H1 (cell line): Measurements from ENCODE around the gene DDX19B. TPM values are rescaled to one million over a fixed set of nuclear protein-coding genes. Genes with fewer than 3 reads are reported as not detected.
A peak's percentile ranks its signal among the peaks of the same experiment; 100 is the strongest.

Source experiments
- CTCF ChIA-PET: fragments of 300-600 bp; sonication (Branson Sonifier 250); formaldehyde crosslinking; loops from one replicate; lab custom pipeline; 2021; ENCODE audit not compliant: partially characterized antibody; lab: Charles Lee
- POLR2A ChIA-PET: fragments of 300-600 bp; sonication (Branson Sonifier 250); formaldehyde crosslinking; loops from one replicate; lab custom pipeline; 2021; ENCODE audit warnings: inconsistent platforms; ENCODE audit not compliant: partially characterized antibody; lab: Charles Lee
- DNase-seq, 2 experiments: peaks; one replicate each; pipeline versions ENCODE4 v3.0.0 to v3.0.0-alpha.2; 2010 to 2022; ENCODE audit warnings: low spot score in 2 of 2, low read depth in 1 of 2, mixed read lengths in 1 of 2
- FAIRE-seq: peaks from 2 replicates; lab custom pipeline; 2011; peaks lifted over from hg19 to GRCh38; lab: Jason Lieb, UNC
- H2AFZ ChIP-seq: 2 replicates; pipeline ENCODE4 v1.8.1; 2012; ENCODE audit warnings: low read length, inconsistent platforms
- H2AK5ac ChIP-seq: 2 replicates; pipeline ENCODE4 v1.6.1; 2013; ENCODE audit warnings: low read depth, low read length
- H2BK120ac ChIP-seq: replicated peaks from 2 replicates; pipeline ENCODE3; 2013; ENCODE audit warnings: low read depth, low read length, inconsistent platforms
- H2BK12ac ChIP-seq: 2 replicates; pipeline ENCODE4 v1.6.1; 2013; ENCODE audit warnings: low read depth, low read length
- H2BK15ac ChIP-seq: 2 replicates; pipeline ENCODE4 v1.6.1; 2013; ENCODE audit warnings: low read length
- H2BK20ac ChIP-seq: 2 replicates; pipeline ENCODE4 v1.6.1; 2013; ENCODE audit warnings: low read length
- H2BK5ac ChIP-seq: 2 replicates; pipeline ENCODE4 v1.6.1; 2013; ENCODE audit warnings: low read depth, low read length
- H3K14ac ChIP-seq: 2 replicates; pipeline ENCODE4 v1.6.1; 2013; ENCODE audit warnings: inconsistent platforms; ENCODE audit not compliant: insufficient read length
- H3K18ac ChIP-seq: 2 replicates; pipeline ENCODE4 v1.6.1; 2013; ENCODE audit warnings: low read length; ENCODE audit errors: extremely low read depth
- H3K23ac ChIP-seq: 2 replicates; pipeline ENCODE4 v1.6.1; 2013; ENCODE audit warnings: inconsistent platforms; ENCODE audit not compliant: insufficient read length
- H3K23me2 ChIP-seq: 2 replicates; pipeline ENCODE4 v1.6.1; 2013; ENCODE audit warnings: low read depth, low read length
- H3K27ac ChIP-seq: 2 replicates; pipeline ENCODE4 v1.6.1; 2011; ENCODE audit warnings: low read depth, low read length, inconsistent platforms
- H3K27me3 ChIP-seq, 4 experiments: replicated peaks in 1 of 4; 1 replicate in 1 of 4; 2 replicates in 3 of 4; pipeline versions ENCODE4 v1.6.1 to v1.8.1; 2011 to 2013; ENCODE audit warnings: low read length in 3 of 4, mild to moderate bottlenecking in 3 of 4, inconsistent platforms in 2 of 4, mixed read lengths in 2 of 4, moderate library complexity in 1 of 4; ENCODE audit not compliant: control insufficient read depth in 3 of 4, insufficient read depth in 3 of 4; ENCODE audit errors: extremely low read depth in 1 of 4
- H3K36me3 ChIP-seq, 4 experiments: 2 replicates each; pipeline versions ENCODE4 v1.6.1 to v1.8.1; 2011 to 2013; ENCODE audit warnings: mild to moderate bottlenecking in 4 of 4, low read length in 3 of 4, moderate library complexity in 2 of 4, control low read depth in 1 of 4, inconsistent platforms in 1 of 4; ENCODE audit not compliant: insufficient read depth in 4 of 4, control insufficient read depth in 2 of 4
- H3K4ac ChIP-seq: replicated peaks from 2 replicates; pipeline ENCODE3; 2013; ENCODE audit warnings: low read length, low read depth, mixed read lengths, inconsistent platforms; ENCODE audit not compliant: insufficient read length
- H3K4me1 ChIP-seq, 4 experiments: replicated peaks in 1 of 4; 1 replicate in 1 of 4; 2 replicates in 3 of 4; pipeline versions ENCODE4 v1.6.1 to v1.8.1; 2011 to 2013; ENCODE audit warnings: low read length in 3 of 4, inconsistent platforms in 2 of 4, mixed read lengths in 1 of 4; ENCODE audit not compliant: insufficient read depth in 4 of 4, control insufficient read depth in 3 of 4
- H3K4me2 ChIP-seq, 2 experiments: 2 replicates each; pipeline versions ENCODE4 v1.6.1 to v1.8.1; 2011 to 2013; ENCODE audit warnings: low read depth in 2 of 2, low read length in 2 of 2, control low read depth in 1 of 2, inconsistent platforms in 1 of 2, mild to moderate bottlenecking in 1 of 2; ENCODE audit not compliant: insufficient read depth in 1 of 2
- H3K4me3 ChIP-seq, 4 experiments: fragments of 200-600, 300-600 bp in 1 of 4; sonication (generic), shearing (Covaris generic), sonication (Bioruptor Twin) in 1 of 4; 2 replicates each; pipeline versions ENCODE4 v1.5.1 to v1.8.1; 2011 to 2016; ENCODE audit warnings: low read length in 4 of 4, low read depth in 3 of 4, control low read depth in 2 of 4, inconsistent platforms in 2 of 4, mild to moderate bottlenecking in 2 of 4, mixed read lengths in 1 of 4, moderate library complexity in 1 of 4; ENCODE audit not compliant: insufficient read depth in 2 of 4; ENCODE audit errors: extremely low read depth in 1 of 4
- H3K56ac ChIP-seq: replicated peaks from 2 replicates; pipeline ENCODE3; 2013; ENCODE audit warnings: low read depth, mild to moderate bottlenecking, mixed read lengths, low read length, inconsistent platforms; ENCODE audit not compliant: insufficient read length
- H3K79me1 ChIP-seq: 2 replicates; pipeline ENCODE4 v1.6.1; 2013; ENCODE audit warnings: low read depth, low read length, control low read depth
- H3K79me2 ChIP-seq, 2 experiments: 2 replicates each; pipeline versions ENCODE4 v1.6.1 to v1.8.1; 2012 to 2013; ENCODE audit warnings: low read length in 2 of 2, mild to moderate bottlenecking in 2 of 2, inconsistent platforms in 1 of 2; ENCODE audit not compliant: insufficient read depth in 2 of 2, control insufficient read depth in 1 of 2
- H3K9ac ChIP-seq, 4 experiments: replicated peaks in 1 of 4; 1 replicate in 1 of 4; 2 replicates in 3 of 4; pipeline versions ENCODE4 v1.6.1 to v1.8.1; 2011 to 2013; ENCODE audit warnings: low read depth in 3 of 4, low read length in 3 of 4, control low read depth in 2 of 4, mild to moderate bottlenecking in 2 of 4, moderate library complexity in 2 of 4, inconsistent platforms in 1 of 4; ENCODE audit errors: extremely low read depth in 1 of 4
- H3K9me3 ChIP-seq, 2 experiments: 2 replicates each; pipeline versions ENCODE4 v1.6.1 to v1.8.1; 2012 to 2013; ENCODE audit warnings: mild to moderate bottlenecking in 2 of 2, moderate library complexity in 2 of 2, control low read depth in 1 of 2, inconsistent platforms in 1 of 2, low read depth in 1 of 2, low read length in 1 of 2, mixed read lengths in 1 of 2; ENCODE audit not compliant: insufficient read depth in 2 of 2
- H4K20me1 ChIP-seq, 2 experiments: replicated peaks in 1 of 2; 2 replicates each; pipeline versions ENCODE3 to v1.8.1; 2011 to 2013; ENCODE audit warnings: inconsistent platforms in 2 of 2, low read length in 2 of 2, mild to moderate bottlenecking in 1 of 2; ENCODE audit not compliant: insufficient read depth in 2 of 2, control insufficient read depth in 1 of 2
- H4K5ac ChIP-seq: 2 replicates; pipeline ENCODE4 v1.6.1; 2013; ENCODE audit warnings: low read length, low read depth, mixed read lengths, inconsistent platforms; ENCODE audit not compliant: insufficient read length
- H4K8ac ChIP-seq: 2 replicates; pipeline ENCODE4 v1.8.0; 2013; ENCODE audit warnings: mild to moderate bottlenecking, moderate library complexity, low read length, inconsistent platforms; ENCODE audit not compliant: insufficient read depth; ENCODE audit errors: extremely low read depth
- H4K91ac ChIP-seq: replicated peaks from 2 replicates; pipeline ENCODE3; 2013; ENCODE audit warnings: low read length, mixed read lengths, inconsistent platforms; ENCODE audit not compliant: insufficient read length
- JUND ChIP-seq: IDR thresholded peaks from 2 replicates; pipeline ENCODE4 v1.6.1; 2011; ENCODE audit warnings: mild to moderate bottlenecking, improper control_type of control experiment, low read length
- POLR2A ChIP-seq, 2 experiments: IDR thresholded peaks; 1 replicate in 1 of 2; 2 replicates in 1 of 2; pipeline ENCODE4 v1.6.1; 2011; ENCODE audit warnings: low read depth in 2 of 2, low read length in 2 of 2, mild to moderate bottlenecking in 2 of 2; ENCODE audit errors: control extremely low read depth in 1 of 2
- WGBS, 2 experiments: shearing (Covaris generic) in 1 of 2; methylation state at CpG; one replicate each; pipeline versions ENCODE4 v1.1.6 to v1.1.7; 2013 to 2015; ENCODE audit warnings: low lambda C conversion rate in 2 of 2, mixed read lengths in 2 of 2, inconsistent platforms in 1 of 2, low coverage in 1 of 2, missing lambda C conversion rate in 1 of 2; ENCODE audit not compliant: insufficient replicate concordance in 2 of 2, insufficient coverage in 1 of 2, insufficient read length in 1 of 2; ENCODE audit errors: extremely low coverage in 1 of 2, missing lambda C conversion rate in 1 of 2; 5-methylcytosine and 5-hydroxymethylcytosine counted together
- polyA plus RNA-seq, 7 experiments: library from polyadenylated mRNA; depleted of rRNA in 3 of 7; stranded (reverse) in 5 of 7; unstranded in 2 of 7; fragments of >200 nt in 5 of 7; fragments of 200-250 nt in 2 of 7; gene quantifications; 1 replicate in 5 of 7; 2 replicates in 1 of 7; 4 replicates in 1 of 7; pipeline versions ENCODE4 v1.2.1 to v1.2.3, GENCODE V29; 2011 to 2013; ENCODE audit warnings: missing spikeins in 2 of 7, mixed read lengths in 2 of 7
- total RNA-seq: library from RNA; stranded (reverse); fragmentation: NEBNext Ultra II Directional; extraction: Animal tissue kit (Norgen Biotek cat#: 25700); gene quantifications from 2 replicates; pipeline ENCODE4 v1.2.1, GENCODE V29; 2021

The DDX19B gene
- total and polyA plus RNA-seq, 2 of the 8 experiments (the other 6 are each of a cell fraction or from before 2014, with no cell fraction given): 40.5 to 42.7 TPM

DNA sequence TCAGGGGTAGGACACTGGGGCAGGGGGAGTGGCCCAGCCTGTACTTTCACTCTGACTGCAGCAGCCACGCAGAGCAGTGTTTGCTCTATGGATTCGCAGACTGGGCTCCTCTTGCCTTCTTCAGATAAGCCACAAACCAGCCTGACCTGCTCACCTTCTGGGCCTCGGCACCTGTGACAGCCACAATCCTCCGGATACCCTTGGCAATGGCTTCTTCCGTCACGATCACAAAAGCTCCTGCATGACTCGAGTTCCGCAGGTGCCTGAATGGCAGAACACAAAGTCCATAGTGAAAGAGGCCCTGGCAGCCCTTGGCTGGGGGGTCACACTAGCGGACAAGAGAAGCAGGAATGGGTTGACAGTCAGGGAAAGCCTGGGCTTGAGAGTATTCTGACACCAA is 43.4 kb upstream of the DDX19B start:
- H3K79me1 ChIP-seq: peaks cover 5% of the 10 kb centered on the region
- no peak overlapping the region for H3K56ac ChIP-seq
- no peak overlapping the region for H2BK5ac ChIP-seq
- no peak overlapping the region for H3K18ac ChIP-seq
- no peak overlapping the region for H2BK120ac ChIP-seq
- no peak overlapping the region for H3K4me3 ChIP-seq
- no peak overlapping the region for H3K4ac ChIP-seq
- H2BK12ac ChIP-seq: no peak overlapping the region
- H3K79me2 ChIP-seq: peaks cover 0 to 4% of the 10 kb centered on the region in 2 experiments; a peak in 1 of 4 replicates
- H2AFZ ChIP-seq: no peak overlapping the region
- 96% methylated on average over 9 of the region's 9 CpGs; no CpG with 5 or more reads in 1 of the 2 experiments for WGBS, 2 experiments
- no peaks in the 10 kb centered on the region for H3K9me3 ChIP-seq
- H4K5ac ChIP-seq: no peak overlapping the region
- no peak overlapping the region for H3K27ac ChIP-seq
- H3K14ac ChIP-seq: no peak overlapping the region
- FAIRE-seq (no peak), DNase-seq (peak in 1 of 2 experiments; percentile 40)
- H2BK15ac ChIP-seq: no peak overlapping the region
- no peak overlapping the region for H4K91ac ChIP-seq
- TF ChIP-seq JUND (no peak), POLR2A (IDR thresholded peaks at IDR 0.05; ENCODE audit: control extremely low read depth in 1 of 2, low read depth in 2 of 2, low read length in 2 of 2) (peak in 1 of 2 experiments; percentile 43; a peak in 1 of 3 replicates)
- CTCF ChIA-PET: interaction anchor here (0.6 to 8.3 kb wide), 5 partner anchors 8 to 93 kb away, joined by 4 to 67 read pairs (median 5); no protein-coding TSS in a partner anchor
- no peak overlapping the region for H2BK20ac ChIP-seq
- H3K4me1 ChIP-seq: no peaks in the 10 kb centered on the region; a peak in 2 of 7 replicates
- POLR2A ChIA-PET: interaction anchor here (6.8 to 12.3 kb wide), 2 partner anchors 7 to 22 kb away, joined by 48 to 414 read pairs; partner anchors contain the start of gene AARS1
- H3K9ac ChIP-seq: no peak overlapping the region
- H3K27me3 ChIP-seq: no peaks in the 10 kb centered on the region
- peaks cover 6 to 20% of the 10 kb centered on the region in 2 experiments for H4K20me1 ChIP-seq
- H4K8ac ChIP-seq: no peak overlapping the region
- no peak overlapping the region for H2AK5ac ChIP-seq
- H3K23me2 ChIP-seq: peaks cover 3% of the 10 kb centered on the region; the same call in 1 of the 2 replicates
- H3K4me2 ChIP-seq: no peak overlapping the region
- peaks cover 43 to 84% (median 76%) of the 10 kb centered on the region in 4 experiments for H3K36me3 ChIP-seq
- H3K23ac ChIP-seq: no peak overlapping the region
